ENCODE measurements around the gene SUSD6.

DNA sequence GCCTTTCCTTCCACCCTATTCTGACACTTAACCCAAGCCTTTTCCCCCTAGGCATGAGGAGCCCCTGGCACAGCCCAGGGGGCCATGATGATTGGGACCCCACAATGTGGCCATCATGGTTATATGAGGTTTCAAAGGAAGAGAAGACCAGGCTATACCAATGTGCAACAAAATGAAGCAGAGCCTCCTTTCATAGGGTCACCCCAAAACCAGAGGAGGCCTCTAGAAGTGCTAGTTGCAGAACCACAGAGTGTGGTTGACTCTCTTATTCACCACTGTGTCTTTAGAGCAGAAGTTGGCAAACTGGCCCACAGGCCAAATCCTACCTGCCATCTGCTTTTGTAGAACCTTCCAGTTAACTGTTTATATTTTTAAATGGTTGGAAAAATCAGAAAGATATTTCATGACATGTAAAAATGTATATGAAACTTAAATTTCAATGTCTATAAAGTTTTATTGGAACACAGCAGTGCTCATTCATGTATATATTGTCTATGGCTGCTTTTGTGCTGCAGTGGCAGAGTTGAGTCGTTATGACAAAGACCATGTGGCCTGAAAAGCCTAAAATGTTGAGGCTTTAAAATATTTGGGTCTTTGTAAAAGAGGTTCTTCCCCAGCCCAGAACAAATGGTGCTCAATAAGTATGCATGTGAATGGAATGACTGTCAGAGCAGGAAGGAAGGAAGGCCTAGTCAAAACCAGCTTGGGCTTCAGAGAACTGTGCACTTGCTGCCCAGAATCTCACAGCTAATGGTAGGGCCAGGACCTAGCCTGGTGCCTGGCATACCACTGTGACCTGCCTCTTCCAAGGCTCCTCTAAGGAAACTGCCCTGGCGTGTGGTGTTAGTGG, 49.2 kb downstream of the SUSD6 start:
- TF ChIP-seq, protein P1, sequence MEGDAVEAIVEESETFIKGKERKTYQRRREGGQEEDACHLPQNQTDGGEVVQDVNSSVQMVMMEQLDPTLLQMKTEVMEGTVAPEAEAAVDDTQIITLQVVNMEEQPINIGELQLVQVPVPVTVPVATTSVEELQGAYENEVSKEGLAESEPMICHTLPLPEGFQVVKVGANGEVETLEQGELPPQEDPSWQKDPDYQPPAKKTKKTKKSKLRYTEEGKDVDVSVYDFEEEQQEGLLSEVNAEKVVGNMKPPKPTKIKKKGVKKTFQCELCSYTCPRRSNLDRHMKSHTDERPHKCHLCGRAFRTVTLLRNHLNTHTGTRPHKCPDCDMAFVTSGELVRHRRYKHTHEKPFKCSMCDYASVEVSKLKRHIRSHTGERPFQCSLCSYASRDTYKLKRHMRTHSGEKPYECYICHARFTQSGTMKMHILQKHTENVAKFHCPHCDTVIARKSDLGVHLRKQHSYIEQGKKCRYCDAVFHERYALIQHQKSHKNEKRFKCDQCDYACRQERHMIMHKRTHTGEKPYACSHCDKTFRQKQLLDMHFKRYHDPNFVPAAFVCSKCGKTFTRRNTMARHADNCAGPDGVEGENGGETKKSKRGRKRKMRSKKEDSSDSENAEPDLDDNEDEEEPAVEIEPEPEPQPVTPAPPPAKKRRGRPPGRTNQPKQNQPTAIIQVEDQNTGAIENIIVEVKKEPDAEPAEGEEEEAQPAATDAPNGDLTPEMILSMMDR (IDR thresholded peaks at IDR 0.05; ENCODE audit: low read length) = no peak
- no peak for TF ChIP-seq EZH2phosphoT487 (IDR thresholded peaks at IDR 0.05; ENCODE audit: low read length)
- no peak for TF ChIP-seq EZH2 (optimal IDR thresholded peaks at IDR 0.05; ENCODE audit: low read depth, low read length)

All from MM.1S (cell line).